T-helper 1 cell treated with Interleukin-12 subunit alpha and Interleukin-12 subunit beta and Interleukin-4 antibody, amounts not matched to agents 30 ng/mL and 1 ng/mL, for 36 hours (primary cell): ENCODE measurements around the gene HRCT1. TPM values are rescaled to one million over a fixed set of nuclear protein-coding genes. Genes with fewer than 3 reads are reported as not detected.
"Not testable (repeated sequence)": the region's sequence is repeated elsewhere in the genome, so short reads cannot be mapped to it uniquely, and the experiment has no call there.

Source experiments
- intact Hi-C: fragments of 100-400 bp; cut with micrococcal nuclease; formaldehyde crosslinking; loops from one replicate; pipeline ENCODE4 v1.15.1; 2024
- total RNA-seq: library from RNA; stranded (reverse); gene quantifications from 2 replicates; pipeline ENCODE4 v1.2.3, GENCODE V29; 2022

The HRCT1 gene
- not detected in 2 replicates for total RNA-seq

DNA sequence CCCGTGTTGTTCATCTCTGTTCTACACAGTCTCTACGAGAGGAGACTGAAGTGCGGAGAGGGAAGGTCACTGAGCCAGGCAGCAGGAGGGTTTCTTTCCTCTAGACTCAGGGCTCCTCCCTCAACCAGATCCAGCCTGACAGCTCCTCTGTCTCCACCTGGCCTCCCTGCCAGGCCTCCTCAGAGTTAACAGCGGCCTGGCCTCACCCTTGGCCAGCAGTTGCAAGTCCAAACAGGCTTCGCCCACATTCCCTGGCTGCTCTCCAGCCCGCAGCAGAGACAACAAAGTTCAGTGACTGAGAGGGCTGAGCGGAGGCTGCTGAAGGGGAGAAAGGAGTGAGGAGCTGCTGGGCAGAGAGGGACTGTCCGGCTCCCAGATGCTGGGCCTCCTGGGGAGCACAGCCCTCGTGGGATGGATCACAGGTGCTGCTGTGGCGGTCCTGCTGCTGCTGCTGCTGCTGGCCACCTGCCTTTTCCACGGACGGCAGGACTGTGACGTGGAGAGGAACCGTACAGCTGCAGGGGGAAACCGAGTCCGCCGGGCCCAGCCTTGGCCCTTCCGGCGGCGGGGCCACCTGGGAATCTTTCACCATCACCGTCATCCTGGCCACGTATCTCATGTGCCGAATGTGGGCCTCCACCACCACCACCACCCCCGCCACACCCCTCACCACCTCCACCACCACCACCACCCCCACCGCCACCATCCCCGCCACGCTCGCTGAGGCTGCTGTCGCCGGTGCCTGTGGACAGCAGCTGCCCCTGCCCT is at the start of gene HRCT1:
HRCT1 (plus strand) TSS at position 291 of the 768 bp plus-strand sequence; CDS start at position 377, 86 bp downstream.
- intact Hi-C loops = no loop called here

DNA sequence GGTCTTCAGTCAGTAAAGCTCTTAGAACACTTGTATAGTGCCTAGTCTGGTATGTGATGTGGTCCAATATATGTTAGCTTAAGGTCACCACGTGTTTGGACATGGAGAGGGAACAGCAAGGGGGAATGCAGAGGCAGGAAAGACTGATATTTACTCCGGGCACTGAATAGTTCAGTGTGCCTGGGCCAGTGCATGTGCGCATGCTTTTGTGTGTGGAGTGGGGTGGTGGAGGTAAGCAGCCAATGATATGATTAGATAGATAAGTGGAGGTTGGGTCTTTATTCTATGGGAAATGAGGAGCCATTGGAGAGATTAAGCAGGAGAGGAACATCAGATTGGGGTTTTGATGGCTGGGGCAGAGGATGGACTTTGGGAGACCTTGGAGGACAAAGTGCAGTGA is 49.8 kb upstream of the HRCT1 start:
- intact Hi-C loops = no loop called here

- intact Hi-C loops = no loop called here
Measured at GRCh38 chr9:35856882-35857281, 49.1 kb upstream of the HRCT1 start.

GRCh38 chr9:35858458-35858857 is 47.5 kb upstream of the HRCT1 start:
- intact Hi-C loops = no loop called here

DNA sequence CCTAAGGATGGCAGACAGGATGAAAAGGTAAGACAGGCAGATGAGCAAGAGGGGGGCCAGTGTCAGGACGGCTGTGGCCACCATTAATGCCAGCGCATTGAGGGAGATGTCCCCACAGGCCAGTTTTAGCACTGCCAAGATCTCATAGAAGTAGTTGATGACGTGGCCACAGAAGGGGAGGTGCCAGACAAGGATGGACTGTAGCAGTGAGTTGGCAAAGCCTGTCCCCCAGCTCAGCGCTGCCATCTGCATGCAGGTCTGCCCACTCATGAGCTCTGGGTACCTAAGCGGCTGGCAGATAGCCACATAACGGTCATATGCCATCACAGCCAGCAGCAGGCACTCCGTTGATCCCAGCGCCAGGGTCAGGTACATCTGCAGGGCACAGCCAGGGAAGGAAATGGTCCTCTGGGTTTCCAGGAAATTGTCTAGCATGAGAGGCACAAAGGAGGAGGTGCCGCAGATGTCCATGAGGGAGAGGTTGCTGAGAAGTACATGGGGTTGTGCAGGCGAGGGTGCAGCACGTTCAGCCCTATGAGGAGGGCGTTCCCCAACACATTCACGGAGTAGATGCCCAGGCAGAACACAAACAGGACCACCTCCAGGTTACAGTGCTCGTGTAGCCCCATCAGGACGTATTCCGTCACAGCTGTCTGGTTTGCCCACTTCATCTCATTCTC is 46.6 kb upstream of the HRCT1 start:
- intact Hi-C loops = no loop called here

- intact Hi-C loops = no loop called here
Measured at GRCh38 chr9:35859990-35860339, 46.0 kb upstream of the HRCT1 start.

DNA sequence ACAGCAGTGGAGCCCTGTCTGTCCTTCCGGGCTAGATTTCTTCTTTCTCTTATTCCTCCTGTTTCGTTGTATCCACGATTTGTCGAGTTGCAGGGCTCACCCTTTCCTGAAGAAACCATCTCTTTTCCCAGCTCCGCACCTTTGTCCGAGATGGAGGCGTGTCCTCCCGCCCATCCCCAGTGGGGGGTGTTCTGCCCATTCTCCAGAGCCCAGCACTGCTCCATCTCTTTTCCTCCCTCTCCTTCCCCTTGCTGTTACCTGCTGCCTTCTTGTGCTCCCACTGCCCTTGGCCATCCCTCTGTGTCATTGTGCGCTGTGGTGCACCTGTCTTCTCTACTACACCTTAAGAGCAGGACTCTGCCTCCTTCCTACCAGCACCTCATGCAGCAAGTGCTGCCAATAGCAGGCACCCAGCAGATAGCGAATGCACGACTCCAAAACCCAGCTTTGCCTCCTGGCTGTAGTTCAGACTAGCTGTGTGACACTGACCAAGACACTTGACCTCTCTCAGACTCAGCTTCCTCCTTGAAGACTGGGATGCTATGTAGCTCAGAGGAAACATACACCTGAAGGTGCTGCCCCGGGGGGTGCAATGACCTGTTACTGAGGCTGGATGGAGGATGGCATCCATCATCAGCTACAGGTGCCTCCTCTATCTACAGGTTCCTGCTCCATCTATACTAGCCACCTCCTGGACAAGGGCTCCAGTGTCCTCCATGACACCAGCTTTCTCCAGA is 44.7 kb upstream of the HRCT1 start:
- intact Hi-C loops = no loop called here

DNA sequence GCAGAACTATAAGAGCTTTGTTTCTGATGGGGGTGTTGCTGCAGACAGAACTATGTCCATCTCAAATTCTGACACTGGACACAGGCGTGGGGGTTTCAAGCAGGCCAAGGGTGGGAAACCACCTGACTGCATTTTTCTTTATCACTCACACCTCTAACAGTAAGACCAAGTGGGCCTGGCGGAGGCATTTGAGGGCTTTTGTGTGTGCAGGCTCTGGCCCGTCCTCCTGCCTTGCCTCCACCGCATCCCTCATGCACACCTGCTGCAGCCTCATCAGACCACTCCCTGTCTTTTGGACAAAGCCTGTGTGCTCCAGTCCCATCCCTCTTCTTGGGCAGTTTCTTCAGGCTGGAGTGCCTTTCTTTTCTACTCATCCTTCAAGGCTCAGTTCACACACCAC is 43.7 kb upstream of the HRCT1 start:
- intact Hi-C loops = no loop called here

DNA sequence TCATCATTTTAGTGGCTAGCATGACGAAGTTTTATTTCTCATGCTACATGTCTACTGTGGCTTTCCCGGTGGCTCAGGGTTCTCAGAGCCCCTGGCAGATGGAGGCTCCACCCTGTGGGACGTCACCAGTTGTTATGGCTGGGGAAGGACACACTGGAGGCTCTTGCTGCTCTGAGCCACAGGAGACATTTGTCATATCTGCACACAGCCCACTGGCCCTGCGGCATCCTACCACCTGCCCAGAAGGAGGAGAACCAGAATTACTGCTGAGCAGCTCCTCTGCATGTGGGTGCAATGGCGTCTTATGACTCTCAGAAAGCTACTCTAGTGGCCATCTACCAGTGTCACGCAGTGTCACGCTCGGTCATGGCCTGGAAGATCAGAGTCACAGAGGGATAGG is 42.4 kb upstream of the HRCT1 start:
- intact Hi-C loops = no loop called here

- intact Hi-C loops = no loop called here
Measured at GRCh38 chr9:35864695-35865255, 41.2 kb upstream of the HRCT1 start.

- intact Hi-C loops = no loop called here
Measured at GRCh38 chr9:35867538-35867937, 38.5 kb upstream of the HRCT1 start.

- intact Hi-C loops = no loop called here
Measured at GRCh38 chr9:35868933-35869332, 37.1 kb upstream of the HRCT1 start.

DNA sequence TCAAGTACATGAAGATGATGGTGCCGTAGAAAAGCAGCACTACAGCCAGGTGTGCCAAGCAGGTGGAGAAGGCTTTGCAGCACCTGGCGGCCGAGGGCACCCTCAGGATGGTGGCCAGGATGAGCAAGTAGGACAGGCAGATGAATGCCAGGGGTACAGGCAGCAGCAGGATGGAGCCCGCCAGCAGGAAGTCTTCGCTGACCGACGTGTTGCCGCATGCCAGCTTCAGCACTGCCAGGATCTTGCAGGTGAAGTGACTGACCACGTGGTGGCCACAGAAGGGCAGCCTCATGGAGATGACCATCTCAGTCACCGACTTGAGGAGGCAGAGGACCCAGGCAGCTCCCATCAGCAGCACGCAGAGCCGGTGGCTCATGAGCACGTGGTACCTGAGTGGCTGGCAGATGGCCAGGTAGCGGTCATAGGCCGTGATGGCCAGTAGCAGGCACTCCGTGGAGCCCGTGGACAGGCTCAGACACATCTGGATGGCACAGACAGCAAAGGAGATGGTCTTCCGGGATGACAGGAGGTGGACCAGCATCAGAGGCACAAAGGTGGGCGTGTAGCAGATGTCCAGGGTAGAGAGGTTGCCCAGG is 36.3 kb upstream of the HRCT1 start:
- intact Hi-C loops = no loop called here

DNA sequence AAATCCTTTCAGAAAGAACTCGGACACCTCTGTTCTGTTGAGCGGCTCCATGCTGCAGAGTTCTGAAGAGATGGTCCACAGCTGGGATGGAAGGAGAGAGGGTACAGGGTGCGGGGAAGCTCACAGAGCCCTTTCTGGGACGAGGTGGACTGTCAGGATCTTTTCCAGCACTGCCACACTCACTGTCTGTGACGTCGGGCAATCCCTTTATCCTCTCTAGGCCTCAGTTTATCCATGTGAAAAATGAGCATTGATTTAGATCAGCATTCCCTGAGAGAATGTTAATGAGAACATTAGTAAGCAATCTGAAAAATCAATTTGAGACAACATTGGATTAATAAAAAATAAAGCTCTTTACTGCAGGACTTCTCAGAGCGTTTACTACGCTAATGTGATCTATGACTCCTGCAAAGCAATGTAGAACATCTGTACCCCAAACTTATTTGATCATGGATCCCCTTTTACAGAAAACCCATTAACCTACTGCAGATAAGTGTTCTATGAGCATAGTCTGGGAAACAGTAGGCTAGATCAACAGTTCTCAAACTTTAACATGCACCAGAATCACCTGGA is 35.6 kb upstream of the HRCT1 start, which contains the start of gene OR13J1:
OR13J1 (minus strand) TSS at position 51 of the 573 bp plus-strand sequence; CDS start at position 51, 0 bp downstream.
- intact Hi-C loops = no loop called here

GRCh38 chr9:35871545-35871944 is 34.5 kb upstream of the HRCT1 start:
- intact Hi-C loops = no loop called here

GRCh38 chr9:35872505-35872904 is 33.5 kb upstream of the HRCT1 start:
- intact Hi-C loops = no loop called here

GRCh38 chr9:35882263-35882848 is 23.6 kb upstream of the HRCT1 start:
- intact Hi-C loops = loop anchor here (1.0 to 2.0 kb wide), 5 partner anchors 56 to 766 kb away; no protein-coding TSS in a partner anchor

- intact Hi-C loops = loop anchor here (1.0 to 2.0 kb wide), 5 partner anchors 57 to 766 kb away; no protein-coding TSS in a partner anchor
Measured at GRCh38 chr9:35882996-35883395, 23.0 kb upstream of the HRCT1 start.

- intact Hi-C loops = not testable (repeated sequence)
Measured at GRCh38 chr9:35884908-35885307, 21.1 kb upstream of the HRCT1 start.

DNA sequence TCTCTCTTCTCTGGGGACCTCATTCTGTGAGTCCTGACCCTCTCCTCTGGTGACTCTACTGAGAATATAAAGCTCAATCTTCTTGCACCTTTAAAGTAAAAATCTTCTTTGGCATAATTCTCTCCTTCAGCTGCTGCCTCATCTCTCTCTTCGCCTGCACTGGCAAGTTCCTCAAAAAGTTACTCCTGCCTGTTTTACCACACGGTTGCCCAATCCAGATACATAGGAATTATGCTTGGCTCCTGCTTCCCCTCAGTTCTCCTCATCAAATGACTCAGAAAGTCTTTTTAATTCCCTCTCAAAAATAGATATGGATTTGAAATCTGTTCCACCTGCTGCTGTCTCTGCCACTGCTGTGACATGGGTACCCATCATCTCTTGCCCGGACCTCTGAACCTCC is 14.4 kb upstream of the HRCT1 start:
- intact Hi-C loops = no loop called here

- intact Hi-C loops = no loop called here
Measured at GRCh38 chr9:35892051-35892450, 14.0 kb upstream of the HRCT1 start.
